ENCODE measurements around the gene PLN.

DNA sequence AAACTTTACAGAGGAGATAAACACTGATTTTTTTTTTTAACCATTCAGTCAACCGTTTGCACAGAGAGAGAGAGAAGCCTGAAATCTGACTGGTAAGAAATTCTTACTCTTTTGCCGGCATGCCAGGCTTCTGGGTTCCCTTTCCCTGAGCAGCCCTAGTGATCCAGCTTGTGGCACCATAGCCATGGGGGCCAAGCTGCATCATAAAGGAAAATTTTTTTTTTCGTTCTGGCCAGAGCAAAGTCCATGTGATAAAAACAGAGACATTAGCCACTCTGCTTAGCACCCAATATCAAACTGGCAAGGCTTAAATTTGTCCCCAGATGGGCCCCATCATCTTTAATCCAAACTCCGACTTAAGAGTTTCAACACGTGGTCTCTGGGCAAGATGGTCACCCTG is 58.8 kb downstream of the PLN start:
- TF ChIP-seq POLR2AphosphoS5 (IDR thresholded peaks at IDR 0.05), result no peak
- no peak for TF ChIP-seq CTCF (IDR thresholded peaks at IDR 0.05 in 8 of 11, conservative IDR thresholded peaks at IDR 0.05 in 3 of 11)
- TF ChIP-seq POLR2A (IDR thresholded peaks at IDR 0.05), result no peak
